ENCODE results near the gene ARFGAP3.

ARFGAP3 gene

GRCh38 chr22:42883970-42884369, 26.9 kb upstream of the ARFGAP3 start:
- DNase-seq (ENCODE audit: low read depth), result no peak

- no peak for DNase-seq (ENCODE audit: low read depth)
These were observed 26.0 kb upstream of the ARFGAP3 start for GRCh38 chr22:42883121-42883520.

GRCh38 chr22:42881982-42882656, 25.0 kb upstream of the ARFGAP3 start:
- no peak for DNase-seq (ENCODE audit: low read depth)

GRCh38 chr22:42881298-42881697, 24.2 kb upstream of the ARFGAP3 start:
- no peak for DNase-seq (ENCODE audit: low read depth)

GRCh38 chr22:42880815-42881214, 23.7 kb upstream of the ARFGAP3 start:
- no peak for DNase-seq (ENCODE audit: low read depth)

GRCh38 chr22:42879371-42880021, 22.4 kb upstream of the ARFGAP3 start:
- no peak for DNase-seq (ENCODE audit: low read depth)

- no peak for DNase-seq (ENCODE audit: low read depth)
These were observed 21.7 kb upstream of the ARFGAP3 start for GRCh38 chr22:42878561-42879305.

- DNase-seq (ENCODE audit: low read depth), result no peak
These were observed 20.7 kb upstream of the ARFGAP3 start for GRCh38 chr22:42877597-42878340.

- no peak for DNase-seq (ENCODE audit: low read depth)
These were observed 20.1 kb upstream of the ARFGAP3 start for GRCh38 chr22:42877158-42877557.

GRCh38 chr22:42876041-42876440, 19.0 kb upstream of the ARFGAP3 start:
- DNase-seq (ENCODE audit: low read depth), result no peak

- DNase-seq (ENCODE audit: low read depth), result no peak
These were observed 16.9 kb upstream of the ARFGAP3 start for GRCh38 chr22:42874010-42874409.

GRCh38 chr22:42873356-42873755, 16.3 kb upstream of the ARFGAP3 start:
- DNase-seq (ENCODE audit: low read depth), result no peak

- no peak for DNase-seq (ENCODE audit: low read depth)
These were observed 15.7 kb upstream of the ARFGAP3 start for GRCh38 chr22:42872821-42873220.

GRCh38 chr22:42871146-42872050, 14.3 kb upstream of the ARFGAP3 start:
- DNase-seq (ENCODE audit: low read depth), result no peak

- no peak for DNase-seq (ENCODE audit: low read depth)
These were observed 12.9 kb upstream of the ARFGAP3 start for GRCh38 chr22:42869888-42870480.

- DNase-seq (ENCODE audit: low read depth), result no peak
These were observed 12.4 kb upstream of the ARFGAP3 start for GRCh38 chr22:42869463-42869862.

GRCh38 chr22:42868751-42869251, 11.7 kb upstream of the ARFGAP3 start:
- no peak for DNase-seq (ENCODE audit: low read depth)

- DNase-seq (ENCODE audit: low read depth), result no peak
These were observed 9.0 kb upstream of the ARFGAP3 start for GRCh38 chr22:42866100-42866499.

GRCh38 chr22:42865536-42865935, 8.5 kb upstream of the ARFGAP3 start:
- DNase-seq (ENCODE audit: low read depth), result no peak

- DNase-seq (ENCODE audit: low read depth), result peak; percentile 80
These were observed 6.4 kb upstream of the ARFGAP3 start for GRCh38 chr22:42863349-42863961.

All from ELR (cell line).